HEK293 (cell line): ENCODE results near the gene C19orf53.

ENCODE experiments used
- MZF1 ChIP-seq: fragments of 450-650 bp; formaldehyde crosslinking; IDR thresholded peaks from 2 replicates; pipeline ENCODE4 v1.5.1; 2017; ENCODE audit warnings: missing biosample characterization, missing genetic modification characterization, borderline replicate concordance
- ZBTB8A ChIP-seq: fragments of 450-650 bp; formaldehyde crosslinking; IDR thresholded peaks from 2 replicates; pipeline ENCODE4 v1.5.1; 2016; ENCODE audit warnings: missing biosample characterization, missing genetic modification characterization
- ZFHX2 ChIP-seq: fragments of 450-650 bp; formaldehyde crosslinking; conservative IDR thresholded peaks from 2 replicates; pipeline ENCODE4 v1.5.1; 2016; ENCODE audit warnings: missing biosample characterization, missing genetic modification characterization
- ZFP3 ChIP-seq: fragments of 450-650 bp; formaldehyde crosslinking; IDR thresholded peaks from 2 replicates; pipeline ENCODE4 v1.5.1; 2016; ENCODE audit warnings: low read depth, missing biosample characterization, missing genetic modification characterization
- ZNF175 ChIP-seq: fragments of 450-650 bp; formaldehyde crosslinking; IDR thresholded peaks from 2 replicates; pipeline ENCODE4 v1.5.1; 2016; ENCODE audit warnings: missing biosample characterization, missing genetic modification characterization
- ZNF18 ChIP-seq: fragments of 450-650 bp; formaldehyde crosslinking; IDR thresholded peaks from 2 replicates; pipeline ENCODE4 v1.5.1; 2016; ENCODE audit warnings: missing biosample characterization, missing genetic modification characterization
- ZNF221 ChIP-seq: fragments of 450-650 bp; formaldehyde crosslinking; IDR thresholded peaks from 2 replicates; pipeline ENCODE4 v1.5.1; 2017; ENCODE audit warnings: missing biosample characterization, missing genetic modification characterization, borderline replicate concordance
- ZNF292 ChIP-seq: fragments of 450-650 bp; formaldehyde crosslinking; IDR thresholded peaks from 2 replicates; pipeline ENCODE4 v1.5.1; 2016; ENCODE audit warnings: low read depth, missing biosample characterization, missing genetic modification characterization, borderline replicate concordance
- ZNF335 ChIP-seq: fragments of 450-650 bp; formaldehyde crosslinking; conservative IDR thresholded peaks from 2 replicates; pipeline ENCODE4 v1.5.1; 2016; ENCODE audit warnings: missing biosample characterization, missing genetic modification characterization
- ZNF404 ChIP-seq: fragments of 450-650 bp; formaldehyde crosslinking; IDR thresholded peaks from 2 replicates; pipeline ENCODE4 v1.5.1; 2017; ENCODE audit warnings: missing biosample characterization, missing genetic modification characterization
- ZNF629 ChIP-seq: fragments of 450-650 bp; formaldehyde crosslinking; IDR thresholded peaks from 2 replicates; pipeline ENCODE4 v1.5.1; 2017; ENCODE audit warnings: missing biosample characterization, missing genetic modification characterization
- ZSCAN30 ChIP-seq: fragments of 450-650 bp; IDR thresholded peaks from 2 replicates; pipeline ENCODE4 v1.5.1; 2018; ENCODE audit warnings: missing biosample characterization, mild to moderate bottlenecking, missing genetic modification characterization, moderate library complexity
- ZXDB ChIP-seq: fragments of 450-650 bp; formaldehyde crosslinking; IDR thresholded peaks from 2 replicates; pipeline ENCODE4 v1.5.1; 2016; ENCODE audit warnings: missing biosample characterization, missing genetic modification characterization
- TF ChIP-seq, protein P1 (sequence below): fragments of 450-650 bp; formaldehyde crosslinking; IDR thresholded peaks from 2 replicates; pipeline ENCODE4 v1.5.1; 2016; ENCODE audit warnings: missing biosample characterization, missing genetic modification characterization
- TF ChIP-seq, protein P2 (sequence below): fragments of 450-650 bp; formaldehyde crosslinking; optimal IDR thresholded peaks from 2 replicates; pipeline ENCODE3; 2016; ENCODE audit warnings: missing biosample characterization, mild to moderate bottlenecking, missing genetic modification characterization
- TF ChIP-seq, protein P3 (sequence below): fragments of 450-650 bp; formaldehyde crosslinking; IDR thresholded peaks from 2 replicates; pipeline ENCODE4 v1.5.1; 2017; ENCODE audit warnings: missing biosample characterization, missing genetic modification characterization
- TF ChIP-seq, protein P4 (sequence below): fragments of 450-650 bp; formaldehyde crosslinking; IDR thresholded peaks from 2 replicates; pipeline ENCODE4 v1.5.1; 2017; ENCODE audit warnings: missing biosample characterization, missing genetic modification characterization
- TF ChIP-seq, protein P5 (sequence below): fragments of 450-650 bp; formaldehyde crosslinking; IDR thresholded peaks from 2 replicates; pipeline ENCODE4 v1.5.1; 2016; ENCODE audit warnings: missing biosample characterization, missing genetic modification characterization
- TF ChIP-seq, protein P6 (sequence below): fragments of 450-650 bp; formaldehyde crosslinking; IDR thresholded peaks from 2 replicates; pipeline ENCODE4 v1.5.1; 2016; ENCODE audit warnings: missing biosample characterization, missing genetic modification characterization
- TF ChIP-seq, protein P7 (sequence below): fragments of 450-650 bp; formaldehyde crosslinking; IDR thresholded peaks from 2 replicates; pipeline ENCODE4 v1.5.1; 2016; ENCODE audit warnings: missing biosample characterization, missing genetic modification characterization
- TF ChIP-seq, protein P8 (sequence below): fragments of 450-650 bp; formaldehyde crosslinking; IDR thresholded peaks from 2 replicates; pipeline ENCODE4 v1.5.1; 2016; ENCODE audit warnings: missing biosample characterization, missing genetic modification characterization

Gene C19orf53

DNA sequence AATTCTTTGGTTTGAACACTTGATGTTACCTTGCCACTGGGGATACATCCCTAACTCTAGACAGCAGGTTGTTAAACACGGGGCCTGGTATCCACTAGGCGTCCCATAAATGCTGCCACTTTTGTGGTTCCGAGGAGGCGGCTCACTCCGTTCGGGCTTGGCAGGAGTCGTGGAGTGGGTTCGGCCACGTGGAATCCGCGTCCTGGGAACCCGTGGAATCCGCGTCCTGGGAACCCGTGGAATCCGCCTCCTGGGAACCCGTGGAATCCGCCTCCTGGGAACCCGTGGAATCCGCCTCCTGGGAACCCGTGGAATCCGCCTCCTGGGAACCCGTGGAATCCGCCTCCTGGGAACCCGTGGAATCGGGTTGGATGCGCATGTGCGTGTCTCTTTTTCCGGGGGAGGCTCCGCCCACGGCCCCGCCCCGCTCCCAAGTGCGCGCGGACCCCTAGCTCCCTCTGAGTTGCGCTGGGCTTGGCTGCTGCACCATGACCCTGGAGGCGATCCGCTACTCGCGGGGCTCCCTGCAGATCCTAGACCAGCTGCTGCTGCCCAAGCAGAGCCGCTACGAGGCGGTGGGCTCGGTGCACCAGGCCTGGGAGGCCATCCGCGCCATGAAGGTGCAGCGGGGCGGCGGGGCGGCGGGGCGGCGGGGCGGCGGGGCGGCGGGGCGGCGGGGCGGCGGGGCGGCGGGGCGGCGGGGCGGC lies 10.0 kb upstream of the C19orf53 start, which contains the start of gene MRI1 (continued):
- TF ChIP-seq, protein P1, sequence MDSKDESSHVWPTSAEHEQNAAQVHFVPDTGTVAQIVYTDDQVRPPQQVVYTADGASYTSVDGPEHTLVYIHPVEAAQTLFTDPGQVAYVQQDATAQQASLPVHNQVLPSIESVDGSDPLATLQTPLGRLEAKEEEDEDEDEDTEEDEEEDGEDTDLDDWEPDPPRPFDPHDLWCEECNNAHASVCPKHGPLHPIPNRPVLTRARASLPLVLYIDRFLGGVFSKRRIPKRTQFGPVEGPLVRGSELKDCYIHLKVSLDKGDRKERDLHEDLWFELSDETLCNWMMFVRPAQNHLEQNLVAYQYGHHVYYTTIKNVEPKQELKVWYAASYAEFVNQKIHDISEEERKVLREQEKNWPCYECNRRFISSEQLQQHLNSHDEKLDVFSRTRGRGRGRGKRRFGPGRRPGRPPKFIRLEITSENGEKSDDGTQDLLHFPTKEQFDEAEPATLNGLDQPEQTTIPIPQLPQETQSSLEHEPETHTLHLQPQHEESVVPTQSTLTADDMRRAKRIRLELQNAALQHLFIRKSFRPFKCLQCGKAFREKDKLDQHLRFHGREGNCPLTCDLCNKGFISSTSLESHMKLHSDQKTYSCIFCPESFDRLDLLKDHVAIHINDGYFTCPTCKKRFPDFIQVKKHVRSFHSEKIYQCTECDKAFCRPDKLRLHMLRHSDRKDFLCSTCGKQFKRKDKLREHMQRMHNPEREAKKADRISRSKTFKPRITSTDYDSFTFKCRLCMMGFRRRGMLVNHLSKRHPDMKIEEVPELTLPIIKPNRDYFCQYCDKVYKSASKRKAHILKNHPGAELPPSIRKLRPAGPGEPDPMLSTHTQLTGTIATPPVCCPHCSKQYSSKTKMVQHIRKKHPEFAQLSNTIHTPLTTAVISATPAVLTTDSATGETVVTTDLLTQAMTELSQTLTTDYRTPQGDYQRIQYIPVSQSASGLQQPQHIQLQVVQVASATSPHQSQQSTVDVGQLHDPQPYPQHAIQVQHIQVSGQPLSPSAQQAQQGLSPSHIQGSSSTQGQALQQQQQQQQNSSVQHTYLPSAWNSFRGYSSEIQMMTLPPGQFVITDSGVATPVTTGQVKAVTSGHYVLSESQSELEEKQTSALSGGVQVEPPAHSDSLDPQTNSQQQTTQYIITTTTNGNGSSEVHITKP (tag by site-specific recombination): no peak
- TF ChIP-seq, protein P2, sequence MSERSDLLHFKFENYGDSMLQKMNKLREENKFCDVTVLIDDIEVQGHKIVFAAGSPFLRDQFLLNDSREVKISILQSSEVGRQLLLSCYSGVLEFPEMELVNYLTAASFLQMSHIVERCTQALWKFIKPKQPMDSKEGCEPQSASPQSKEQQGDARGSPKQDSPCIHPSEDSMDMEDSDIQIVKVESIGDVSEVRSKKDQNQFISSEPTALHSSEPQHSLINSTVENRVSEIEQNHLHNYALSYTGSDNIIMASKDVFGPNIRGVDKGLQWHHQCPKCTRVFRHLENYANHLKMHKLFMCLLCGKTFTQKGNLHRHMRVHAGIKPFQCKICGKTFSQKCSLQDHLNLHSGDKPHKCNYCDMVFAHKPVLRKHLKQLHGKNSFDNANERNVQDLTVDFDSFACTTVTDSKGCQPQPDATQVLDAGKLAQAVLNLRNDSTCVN (tag by site-specific recombination): peak; percentile 53
- TF ChIP-seq ZNF175 (tag by site-specific recombination): no peak
- no peak for TF ChIP-seq ZNF221 (tag by site-specific recombination)
- TF ChIP-seq, protein P3, sequence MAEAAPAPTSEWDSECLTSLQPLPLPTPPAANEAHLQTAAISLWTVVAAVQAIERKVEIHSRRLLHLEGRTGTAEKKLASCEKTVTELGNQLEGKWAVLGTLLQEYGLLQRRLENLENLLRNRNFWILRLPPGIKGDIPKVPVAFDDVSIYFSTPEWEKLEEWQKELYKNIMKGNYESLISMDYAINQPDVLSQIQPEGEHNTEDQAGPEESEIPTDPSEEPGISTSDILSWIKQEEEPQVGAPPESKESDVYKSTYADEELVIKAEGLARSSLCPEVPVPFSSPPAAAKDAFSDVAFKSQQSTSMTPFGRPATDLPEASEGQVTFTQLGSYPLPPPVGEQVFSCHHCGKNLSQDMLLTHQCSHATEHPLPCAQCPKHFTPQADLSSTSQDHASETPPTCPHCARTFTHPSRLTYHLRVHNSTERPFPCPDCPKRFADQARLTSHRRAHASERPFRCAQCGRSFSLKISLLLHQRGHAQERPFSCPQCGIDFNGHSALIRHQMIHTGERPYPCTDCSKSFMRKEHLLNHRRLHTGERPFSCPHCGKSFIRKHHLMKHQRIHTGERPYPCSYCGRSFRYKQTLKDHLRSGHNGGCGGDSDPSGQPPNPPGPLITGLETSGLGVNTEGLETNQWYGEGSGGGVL (tag by site-specific recombination): peak; percentile 65; the same call in 1 of the 2 replicates
- TF ChIP-seq, protein P4, sequence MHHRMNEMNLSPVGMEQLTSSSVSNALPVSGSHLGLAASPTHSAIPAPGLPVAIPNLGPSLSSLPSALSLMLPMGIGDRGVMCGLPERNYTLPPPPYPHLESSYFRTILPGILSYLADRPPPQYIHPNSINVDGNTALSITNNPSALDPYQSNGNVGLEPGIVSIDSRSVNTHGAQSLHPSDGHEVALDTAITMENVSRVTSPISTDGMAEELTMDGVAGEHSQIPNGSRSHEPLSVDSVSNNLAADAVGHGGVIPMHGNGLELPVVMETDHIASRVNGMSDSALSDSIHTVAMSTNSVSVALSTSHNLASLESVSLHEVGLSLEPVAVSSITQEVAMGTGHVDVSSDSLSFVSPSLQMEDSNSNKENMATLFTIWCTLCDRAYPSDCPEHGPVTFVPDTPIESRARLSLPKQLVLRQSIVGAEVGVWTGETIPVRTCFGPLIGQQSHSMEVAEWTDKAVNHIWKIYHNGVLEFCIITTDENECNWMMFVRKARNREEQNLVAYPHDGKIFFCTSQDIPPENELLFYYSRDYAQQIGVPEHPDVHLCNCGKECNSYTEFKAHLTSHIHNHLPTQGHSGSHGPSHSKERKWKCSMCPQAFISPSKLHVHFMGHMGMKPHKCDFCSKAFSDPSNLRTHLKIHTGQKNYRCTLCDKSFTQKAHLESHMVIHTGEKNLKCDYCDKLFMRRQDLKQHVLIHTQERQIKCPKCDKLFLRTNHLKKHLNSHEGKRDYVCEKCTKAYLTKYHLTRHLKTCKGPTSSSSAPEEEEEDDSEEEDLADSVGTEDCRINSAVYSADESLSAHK (tag by site-specific recombination): no peak
- TF ChIP-seq ZFHX2: peak; percentile 73
- TF ChIP-seq, protein P5, sequence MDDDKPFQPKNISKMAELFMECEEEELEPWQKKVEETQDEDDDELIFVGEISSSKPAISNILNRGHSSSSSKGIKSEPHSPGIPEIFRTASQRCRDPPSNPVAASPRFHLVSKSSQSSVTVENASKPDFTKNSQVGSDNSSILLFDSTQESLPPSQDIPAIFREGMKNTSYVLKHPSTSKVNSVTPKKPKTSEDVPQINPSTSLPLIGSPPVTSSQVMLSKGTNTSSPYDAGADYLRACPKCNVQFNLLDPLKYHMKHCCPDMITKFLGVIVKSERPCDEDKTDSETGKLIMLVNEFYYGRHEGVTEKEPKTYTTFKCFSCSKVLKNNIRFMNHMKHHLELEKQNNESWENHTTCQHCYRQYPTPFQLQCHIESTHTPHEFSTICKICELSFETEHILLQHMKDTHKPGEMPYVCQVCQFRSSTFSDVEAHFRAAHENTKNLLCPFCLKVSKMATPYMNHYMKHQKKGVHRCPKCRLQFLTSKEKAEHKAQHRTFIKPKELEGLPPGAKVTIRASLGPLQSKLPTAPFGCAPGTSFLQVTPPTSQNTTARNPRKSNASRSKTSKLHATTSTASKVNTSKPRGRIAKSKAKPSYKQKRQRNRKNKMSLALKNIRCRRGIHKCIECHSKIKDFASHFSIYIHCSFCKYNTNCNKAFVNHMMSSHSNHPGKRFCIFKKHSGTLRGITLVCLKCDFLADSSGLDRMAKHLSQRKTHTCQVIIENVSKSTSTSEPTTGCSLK (tag by site-specific recombination): no peak
- TF ChIP-seq, protein P6, sequence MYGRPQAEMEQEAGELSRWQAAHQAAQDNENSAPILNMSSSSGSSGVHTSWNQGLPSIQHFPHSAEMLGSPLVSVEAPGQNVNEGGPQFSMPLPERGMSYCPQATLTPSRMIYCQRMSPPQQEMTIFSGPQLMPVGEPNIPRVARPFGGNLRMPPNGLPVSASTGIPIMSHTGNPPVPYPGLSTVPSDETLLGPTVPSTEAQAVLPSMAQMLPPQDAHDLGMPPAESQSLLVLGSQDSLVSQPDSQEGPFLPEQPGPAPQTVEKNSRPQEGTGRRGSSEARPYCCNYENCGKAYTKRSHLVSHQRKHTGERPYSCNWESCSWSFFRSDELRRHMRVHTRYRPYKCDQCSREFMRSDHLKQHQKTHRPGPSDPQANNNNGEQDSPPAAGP (tag by site-specific recombination): no peak
- TF ChIP-seq MZF1 (tag by site-specific recombination): no peak
- TF ChIP-seq ZNF292 (tag by site-specific recombination): no peak
- TF ChIP-seq ZSCAN30: no peak
- TF ChIP-seq ZNF335 (tag by site-specific recombination): no peak
- TF ChIP-seq, protein P7, sequence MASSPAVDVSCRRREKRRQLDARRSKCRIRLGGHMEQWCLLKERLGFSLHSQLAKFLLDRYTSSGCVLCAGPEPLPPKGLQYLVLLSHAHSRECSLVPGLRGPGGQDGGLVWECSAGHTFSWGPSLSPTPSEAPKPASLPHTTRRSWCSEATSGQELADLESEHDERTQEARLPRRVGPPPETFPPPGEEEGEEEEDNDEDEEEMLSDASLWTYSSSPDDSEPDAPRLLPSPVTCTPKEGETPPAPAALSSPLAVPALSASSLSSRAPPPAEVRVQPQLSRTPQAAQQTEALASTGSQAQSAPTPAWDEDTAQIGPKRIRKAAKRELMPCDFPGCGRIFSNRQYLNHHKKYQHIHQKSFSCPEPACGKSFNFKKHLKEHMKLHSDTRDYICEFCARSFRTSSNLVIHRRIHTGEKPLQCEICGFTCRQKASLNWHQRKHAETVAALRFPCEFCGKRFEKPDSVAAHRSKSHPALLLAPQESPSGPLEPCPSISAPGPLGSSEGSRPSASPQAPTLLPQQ (tag by site-specific recombination): no peak
- peak; percentile 100 for TF ChIP-seq ZXDB
- no peak for TF ChIP-seq ZNF629 (tag by site-specific recombination)
- TF ChIP-seq, protein P8, sequence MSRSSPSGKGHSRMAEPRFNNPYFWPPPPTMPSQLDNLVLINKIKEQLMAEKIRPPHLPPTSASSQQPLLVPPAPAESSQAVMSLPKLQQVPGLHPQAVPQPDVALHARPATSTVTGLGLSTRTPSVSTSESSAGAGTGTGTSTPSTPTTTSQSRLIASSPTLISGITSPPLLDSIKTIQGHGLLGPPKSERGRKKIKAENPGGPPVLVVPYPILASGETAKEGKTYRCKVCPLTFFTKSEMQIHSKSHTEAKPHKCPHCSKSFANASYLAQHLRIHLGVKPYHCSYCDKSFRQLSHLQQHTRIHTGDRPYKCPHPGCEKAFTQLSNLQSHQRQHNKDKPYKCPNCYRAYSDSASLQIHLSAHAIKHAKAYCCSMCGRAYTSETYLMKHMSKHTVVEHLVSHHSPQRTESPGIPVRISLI (tag by site-specific recombination): no peak
- no peak for TF ChIP-seq ZFP3 (tag by site-specific recombination)
- TF ChIP-seq ZBTB8A (tag by site-specific recombination): no peak
- TF ChIP-seq ZNF18: no peak
- no peak for TF ChIP-seq ZNF404 (tag by site-specific recombination)
